Keratinocyte (primary cell): Measurements from ENCODE around the gene DMRTC1B. TPM values are rescaled to one million over a fixed set of nuclear protein-coding genes. Genes with fewer than 3 reads are reported as not detected.
"Not testable (repeated sequence)": the region's sequence is repeated elsewhere in the genome, so short reads cannot be mapped to it uniquely, and the experiment has no call there.

Experiments
- DNase-seq: peaks from one replicate; pipeline ENCODE4 v3.0.0-alpha.2; 2011; ENCODE audit warnings: low read depth, missing footprints, low spot score
- FAIRE-seq: peaks from 2 replicates; lab custom pipeline; 2011; peaks lifted over from hg19 to GRCh38; lab: Jason Lieb, UNC
- H2AFZ ChIP-seq: 2 replicates; pipeline ENCODE4 v1.6.0; 2012; ENCODE audit warnings: low read length, control low read depth, inconsistent platforms; ENCODE audit not compliant: control insufficient read depth
- H3K27ac ChIP-seq: 2 replicates; pipeline ENCODE4 v1.5.1; 2011; ENCODE audit warnings: low read length; ENCODE audit not compliant: control insufficient read depth, insufficient read depth
- H3K27me3 ChIP-seq: 3 replicates; pipeline ENCODE4 v1.6.0; 2011; ENCODE audit warnings: low read length; ENCODE audit not compliant: control insufficient read depth, insufficient read depth; ENCODE audit errors: extremely low read depth
- H3K36me3 ChIP-seq, 2 experiments: 2 replicates in 1 of 2; 3 replicates in 1 of 2; pipeline ENCODE4 v1.5.1; 2011; ENCODE audit warnings: low read length in 2 of 2, mild to moderate bottlenecking in 1 of 2; ENCODE audit not compliant: control insufficient read depth in 2 of 2, insufficient read depth in 2 of 2; ENCODE audit errors: extremely low read depth in 1 of 2
- H3K4me1 ChIP-seq: 3 replicates; pipeline ENCODE4 v1.5.1; 2011; ENCODE audit warnings: low read length; ENCODE audit not compliant: control insufficient read depth, insufficient read depth; ENCODE audit errors: extremely low read depth
- H3K4me2 ChIP-seq: 3 replicates; pipeline ENCODE4 v1.6.0; 2011; ENCODE audit warnings: low read depth, low read length; ENCODE audit not compliant: control insufficient read depth, insufficient read depth; ENCODE audit errors: extremely low read depth
- H3K4me3 ChIP-seq, 3 experiments: fragments of 200-600 bp in 1 of 3; sonication (generic) in 1 of 3; 2 replicates in 2 of 3; 3 replicates in 1 of 3; pipeline ENCODE4 v1.5.1; 2011 to 2016; ENCODE audit warnings: low read length in 3 of 3, mild to moderate bottlenecking in 3 of 3, control low read depth in 2 of 3, inconsistent platforms in 1 of 3, low read depth in 1 of 3, mixed read lengths in 1 of 3, mixed run types in 1 of 3, moderate library complexity in 1 of 3; ENCODE audit not compliant: control insufficient read depth in 2 of 3, insufficient read depth in 2 of 3; ENCODE audit errors: extremely low read depth in 1 of 3
- H3K79me2 ChIP-seq: 2 replicates; pipeline ENCODE4 v1.6.0; 2012; ENCODE audit warnings: low read length; ENCODE audit not compliant: control insufficient read depth, insufficient read depth
- H3K9ac ChIP-seq: 3 replicates; pipeline ENCODE4 v1.6.0; 2011; ENCODE audit warnings: low read length; ENCODE audit not compliant: control insufficient read depth, insufficient read depth; ENCODE audit errors: extremely low read depth
- H3K9me1 ChIP-seq: 3 replicates; pipeline ENCODE4 v1.6.0; 2011; ENCODE audit warnings: low read length; ENCODE audit not compliant: control insufficient read depth, insufficient read depth; ENCODE audit errors: extremely low read depth
- H3K9me3 ChIP-seq: 2 replicates; pipeline ENCODE4 v1.5.1; 2012; ENCODE audit warnings: low read depth, low read length; ENCODE audit not compliant: control insufficient read depth
- H4K20me1 ChIP-seq: 3 replicates; pipeline ENCODE4 v1.6.0; 2011; ENCODE audit warnings: low read length; ENCODE audit not compliant: control insufficient read depth, insufficient read depth; ENCODE audit errors: extremely low read depth
- EZH2 ChIP-seq: IDR thresholded peaks from one replicate; pipeline ENCODE4 v1.6.1; 2012; ENCODE audit warnings: inconsistent platforms, mild to moderate bottlenecking, low read length, moderate library complexity
- dilution Hi-C: fragments of 300-500 bp; cut with MboI; formaldehyde crosslinking; loops from one replicate; pipeline ENCODE4 v1.7.0; 2020; ENCODE audit warnings: low sequenced_read_pairs; ENCODE audit not compliant: extremely low pct_ligation_motif_present
- polyA plus RNA-seq, 5 experiments: library from polyadenylated mRNA; depleted of rRNA in 3 of 5; stranded (reverse) in 3 of 5; stranded (forward) in 1 of 5; unstranded in 1 of 5; fragments of >200 nt; gene quantifications; 1 replicate in 1 of 5; 2 replicates in 3 of 5; 3 replicates in 1 of 5; pipeline versions ENCODE4 v1.2.1 to v1.2.3, GENCODE V29; 2011 to 2012; ENCODE audit warnings: missing spikeins in 2 of 5, low read depth in 1 of 5, low replicate concordance in 1 of 5
- TF ChIP-seq, protein P1 (sequence below), 3 experiments: IDR thresholded peaks in 1 of 3; conservative IDR thresholded peaks in 1 of 3; optimal IDR thresholded peaks in 1 of 3; 2 replicates in 2 of 3; 3 replicates in 1 of 3; pipeline versions ENCODE3 to v1.5.1; 2011; ENCODE audit warnings: low read length in 3 of 3, mild to moderate bottlenecking in 3 of 3, moderate library complexity in 2 of 3, control low read depth in 1 of 3, inconsistent platforms in 1 of 3; ENCODE audit not compliant: insufficient read depth in 2 of 3; ENCODE audit errors: extremely low read depth in 1 of 3

Gene DMRTC1B
- polyA plus RNA-seq, 1 donor (not counting 4 experiments of a cell fraction or from before 2014, with no cell fraction given): not detected

DNA sequence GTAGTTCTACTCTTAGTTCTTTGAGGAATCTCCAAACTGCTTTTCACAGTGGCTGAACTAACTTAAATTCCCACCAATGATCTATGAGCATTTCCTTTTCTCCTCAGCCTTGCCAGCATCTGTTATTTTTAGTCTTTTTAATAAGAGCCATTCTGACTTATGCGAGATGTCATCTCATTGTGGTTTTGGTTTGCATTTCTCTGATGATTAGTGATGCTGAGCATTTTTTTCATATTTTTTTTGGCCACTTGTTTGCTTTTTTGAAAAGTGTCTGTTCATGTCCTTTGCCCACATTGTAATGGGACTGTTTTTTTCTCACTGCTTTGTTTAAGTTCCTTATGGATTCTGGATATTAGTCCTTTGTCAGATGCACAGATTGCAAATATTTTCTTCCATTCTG is 41.1 kb upstream of the DMRTC1B start:
- Histone ChIP-seq H3K36me3 (no peaks in the 10 kb centered on the region), H3K9ac (no peak overlapping the region), H3K4me3 (no peak overlapping the region), H2AFZ (no peak overlapping the region), H3K4me1 (no peaks in the 10 kb centered on the region), H4K20me1 (no peaks in the 10 kb centered on the region), H3K79me2 (no peaks in the 10 kb centered on the region), H3K9me3 (no peaks in the 10 kb centered on the region), H3K27me3 (no peaks in the 10 kb centered on the region), H3K9me1 (no peaks in the 10 kb centered on the region), H3K4me2 (no peak overlapping the region), H3K27ac (no peak overlapping the region)
- TF ChIP-seq EZH2: no peak
- TF ChIP-seq, protein P1, sequence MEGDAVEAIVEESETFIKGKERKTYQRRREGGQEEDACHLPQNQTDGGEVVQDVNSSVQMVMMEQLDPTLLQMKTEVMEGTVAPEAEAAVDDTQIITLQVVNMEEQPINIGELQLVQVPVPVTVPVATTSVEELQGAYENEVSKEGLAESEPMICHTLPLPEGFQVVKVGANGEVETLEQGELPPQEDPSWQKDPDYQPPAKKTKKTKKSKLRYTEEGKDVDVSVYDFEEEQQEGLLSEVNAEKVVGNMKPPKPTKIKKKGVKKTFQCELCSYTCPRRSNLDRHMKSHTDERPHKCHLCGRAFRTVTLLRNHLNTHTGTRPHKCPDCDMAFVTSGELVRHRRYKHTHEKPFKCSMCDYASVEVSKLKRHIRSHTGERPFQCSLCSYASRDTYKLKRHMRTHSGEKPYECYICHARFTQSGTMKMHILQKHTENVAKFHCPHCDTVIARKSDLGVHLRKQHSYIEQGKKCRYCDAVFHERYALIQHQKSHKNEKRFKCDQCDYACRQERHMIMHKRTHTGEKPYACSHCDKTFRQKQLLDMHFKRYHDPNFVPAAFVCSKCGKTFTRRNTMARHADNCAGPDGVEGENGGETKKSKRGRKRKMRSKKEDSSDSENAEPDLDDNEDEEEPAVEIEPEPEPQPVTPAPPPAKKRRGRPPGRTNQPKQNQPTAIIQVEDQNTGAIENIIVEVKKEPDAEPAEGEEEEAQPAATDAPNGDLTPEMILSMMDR (optimal IDR thresholded peaks at IDR 0.05 in 1 of 3, IDR thresholded peaks at IDR 0.05 in 1 of 3, conservative IDR thresholded peaks at IDR 0.05 in 1 of 3; ENCODE audit: extremely low read depth in 1 of 3, insufficient read depth in 2 of 3, low read length in 3 of 3): no peak
- DNase-seq (no peak), FAIRE-seq (no peak)
- dilution Hi-C loops: no loop called here

GRCh38 chrX:72745546-72745945 is 31.1 kb upstream of the DMRTC1B start:
- H3K9me3 ChIP-seq, H2AFZ ChIP-seq, H3K4me3 ChIP-seq, FAIRE-seq, H4K20me1 ChIP-seq, H3K9me1 ChIP-seq, H3K9ac ChIP-seq, H3K27me3 ChIP-seq, H3K4me2 ChIP-seq, H3K36me3 ChIP-seq, DNase-seq, H3K4me1 ChIP-seq, H3K79me2 ChIP-seq, H3K27ac ChIP-seq, dilution Hi-C loops: not testable (repeated sequence)

- H3K27me3 ChIP-seq, H3K4me3 ChIP-seq, H3K9me1 ChIP-seq, dilution Hi-C loops, H3K9ac ChIP-seq, FAIRE-seq, H3K4me2 ChIP-seq, H4K20me1 ChIP-seq, DNase-seq, H3K36me3 ChIP-seq, H3K9me3 ChIP-seq, H3K79me2 ChIP-seq, H3K27ac ChIP-seq, H2AFZ ChIP-seq, H3K4me1 ChIP-seq: not testable (repeated sequence)
These were observed 28.1 kb upstream of the DMRTC1B start for GRCh38 chrX:72748545-72748944.

DNA sequence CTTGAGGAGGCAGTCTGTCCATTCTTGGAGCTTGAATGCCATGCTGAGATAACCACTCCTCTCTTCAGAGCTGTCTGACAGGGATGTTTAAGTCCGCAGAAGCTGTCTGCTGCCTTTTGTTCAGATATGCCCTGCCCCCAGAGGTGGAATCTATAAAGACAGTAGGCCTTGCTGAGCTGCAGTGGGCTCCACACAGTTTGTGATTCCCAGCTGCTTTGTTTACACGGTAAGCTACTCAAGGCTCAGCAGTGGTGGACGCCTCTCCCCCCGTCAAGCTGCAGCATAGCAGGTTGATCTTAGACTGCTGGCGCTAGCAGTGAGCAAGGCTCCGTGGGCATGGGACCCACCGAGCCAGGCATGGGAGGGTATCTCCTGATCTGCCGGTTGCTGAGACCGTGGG is 16.2 kb upstream of the DMRTC1B start:
- H3K27ac ChIP-seq, H3K4me2 ChIP-seq, H3K79me2 ChIP-seq, H3K9me3 ChIP-seq, FAIRE-seq, dilution Hi-C loops, H3K27me3 ChIP-seq, H3K9ac ChIP-seq, H3K36me3 ChIP-seq, H4K20me1 ChIP-seq, H2AFZ ChIP-seq, H3K4me1 ChIP-seq, H3K9me1 ChIP-seq, DNase-seq, H3K4me3 ChIP-seq: not testable (repeated sequence)
